ENCODE results near the gene GTF2A1L.

GRCh38 chr2:48668992-48669391 lies 51.3 kb downstream of the GTF2A1L start:
- TF ChIP-seq EZH2 (IDR thresholded peaks at IDR 0.05; ENCODE audit: low read depth, unreplicated experiment) = no peak
- TF ChIP-seq CTCF (conservative IDR thresholded peaks at IDR 0.05; ENCODE audit: low read depth in 2 of 2) = no peak
- no peak for TF ChIP-seq ZNF331 (CRISPR knock-in tag; IDR thresholded peaks at IDR 0.05; ENCODE audit: low read depth)
- TF ChIP-seq ZNF114 (CRISPR knock-in tag; IDR thresholded peaks at IDR 0.05) = no peak
- TF ChIP-seq POLR2AphosphoS5 (IDR thresholded peaks at IDR 0.05; ENCODE audit: low read depth) = no peak
- TF ChIP-seq EZH2phosphoT487 (IDR thresholded peaks at IDR 0.05; ENCODE audit: unreplicated experiment) = no peak
- no peak for TF ChIP-seq NANOG (IDR thresholded peaks at IDR 0.05; ENCODE audit: borderline replicate concordance)
- TF ChIP-seq CREB1 (CRISPR knock-in tag; IDR thresholded peaks at IDR 0.05; ENCODE audit: low read depth) = no peak
